Osteoblast (primary cell): Measurements from ENCODE around the gene ADAMTS2. TPM values are rescaled to one million over a fixed set of nuclear protein-coding genes. Genes with fewer than 3 reads are reported as not detected.

Experiments
- DNase-seq: peaks from one replicate; pipeline ENCODE4 v3.0.0; 2011; ENCODE audit warnings: low spot score, mixed read lengths; ENCODE audit not compliant: insufficient read length; ENCODE audit errors: missing footprints
- H2AFZ ChIP-seq: 2 replicates; pipeline ENCODE4 v1.6.0; 2011; ENCODE audit warnings: mild to moderate bottlenecking, low read length
- H3K27ac ChIP-seq: 2 replicates; pipeline ENCODE4 v1.5.1; 2011; ENCODE audit warnings: mild to moderate bottlenecking, low read depth, low read length, moderate library complexity
- H3K27me3 ChIP-seq: 2 replicates; pipeline ENCODE4 v1.6.0; 2012; ENCODE audit warnings: mild to moderate bottlenecking, control low read depth, inconsistent platforms, low read length, moderate library complexity; ENCODE audit not compliant: insufficient read depth
- H3K36me3 ChIP-seq: 2 replicates; pipeline ENCODE4 v1.5.1; 2011; ENCODE audit warnings: mild to moderate bottlenecking, low read length, control low read depth, moderate library complexity; ENCODE audit not compliant: insufficient read depth
- H3K4me1 ChIP-seq: 2 replicates; pipeline ENCODE4 v1.5.1; 2011; ENCODE audit warnings: mild to moderate bottlenecking, low read length, control low read depth, moderate library complexity; ENCODE audit not compliant: insufficient read depth
- H3K4me2 ChIP-seq: 2 replicates; pipeline ENCODE4 v1.6.0; 2011; ENCODE audit warnings: mild to moderate bottlenecking, low read length; ENCODE audit not compliant: insufficient read depth
- H3K4me3 ChIP-seq: fragments of 200-600 bp; sonication (generic); 3 replicates; pipeline ENCODE4 v1.5.1; 2012; ENCODE audit warnings: mild to moderate bottlenecking, low read length, inconsistent platforms; ENCODE audit not compliant: insufficient read depth
- H3K79me2 ChIP-seq: 2 replicates; pipeline ENCODE4 v1.6.0; 2012; ENCODE audit warnings: mild to moderate bottlenecking, low read length, control low read depth, inconsistent platforms; ENCODE audit not compliant: insufficient read depth
- H3K9me3 ChIP-seq: 2 replicates; pipeline ENCODE4 v1.5.1; 2011; ENCODE audit warnings: low read depth, low read length, control low read depth
- H4K20me1 ChIP-seq: 2 replicates; pipeline ENCODE4 v1.6.0; 2012; ENCODE audit warnings: mild to moderate bottlenecking, low read length, control low read depth; ENCODE audit not compliant: insufficient read depth
- CTCF ChIP-seq: IDR thresholded peaks from 2 replicates; pipeline ENCODE4 v1.5.1; 2011; ENCODE audit warnings: mild to moderate bottlenecking, low read depth, low read length, moderate library complexity; ENCODE audit errors: extremely low read depth
- total RNA-seq: library from RNA; depleted of rRNA; stranded (reverse); fragments of >200 nt; gene quantifications from 2 replicates; pipeline ENCODE4 v1.2.3, GENCODE V29; 2012

The ADAMTS2 gene
- total RNA-seq, 1 donor: 144 TPM

DNA sequence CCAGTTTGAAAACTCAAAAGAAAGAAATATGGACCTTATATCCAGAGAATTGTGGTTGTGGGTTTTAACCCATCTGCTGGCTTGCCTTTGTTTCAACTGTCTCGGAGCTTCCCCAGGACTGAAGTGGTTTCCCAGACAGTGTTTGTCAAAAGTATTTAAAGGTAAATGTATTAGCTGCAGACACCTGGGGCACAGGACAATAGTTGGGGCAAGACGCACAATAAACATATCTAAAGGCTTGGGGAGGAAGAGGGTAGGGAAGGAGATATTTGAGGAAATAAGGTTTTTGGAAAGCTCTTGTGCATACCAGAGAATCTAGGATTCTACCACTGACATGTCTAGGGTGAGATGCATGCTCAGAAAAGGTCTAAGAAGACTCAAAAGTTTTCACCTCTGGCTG lies 99.0 kb downstream of the ADAMTS2 start:
- H3K4me3 ChIP-seq: no peak overlapping the region
- peaks cover 95% of the 10 kb centered on the region for H3K79me2 ChIP-seq
- no peaks in the 10 kb centered on the region for H3K27me3 ChIP-seq
- TF ChIP-seq CTCF: no peak
- H4K20me1 ChIP-seq: peaks cover 44% of the 10 kb centered on the region
- H3K9me3 ChIP-seq: no peaks in the 10 kb centered on the region
- H3K36me3 ChIP-seq: peaks cover 5% of the 10 kb centered on the region
- no peak overlapping the region for H2AFZ ChIP-seq
- no peak overlapping the region for H3K27ac ChIP-seq
- peak; percentile 14 for DNase-seq
- H3K4me2 ChIP-seq: no peak overlapping the region
- peaks cover 16% of the 10 kb centered on the region for H3K4me1 ChIP-seq

GRCh38 chr5:179245031-179245430 lies 100.2 kb downstream of the ADAMTS2 start:
- no peak overlapping the region for H3K27ac ChIP-seq
- TF ChIP-seq CTCF: no peak
- H3K9me3 ChIP-seq: no peaks in the 10 kb centered on the region
- H3K4me3 ChIP-seq: no peak overlapping the region
- H2AFZ ChIP-seq: no peak overlapping the region
- no peak overlapping the region for H3K4me2 ChIP-seq
- H3K27me3 ChIP-seq: no peaks in the 10 kb centered on the region
- peaks cover 15% of the 10 kb centered on the region for H3K36me3 ChIP-seq
- peaks cover 50% of the 10 kb centered on the region for H4K20me1 ChIP-seq
- peaks cover 95% of the 10 kb centered on the region for H3K79me2 ChIP-seq
- no peak for DNase-seq
- H3K4me1 ChIP-seq: peaks cover 20% of the 10 kb centered on the region

- Histone ChIP-seq H3K4me1 (peaks cover 20% of the 10 kb centered on the region), H3K79me2 (peaks cover 96% of the 10 kb centered on the region), H3K27me3 (no peaks in the 10 kb centered on the region), H3K4me3 (no peak overlapping the region), H3K4me2 (no peak overlapping the region), H2AFZ (no peak overlapping the region), H3K9me3 (no peaks in the 10 kb centered on the region), H3K36me3 (peaks cover 15% of the 10 kb centered on the region), H3K27ac (no peak overlapping the region), H4K20me1 (peaks cover 59% of the 10 kb centered on the region)
- no peak for TF ChIP-seq CTCF
- DNase-seq: peak; percentile 18
Measured at GRCh38 chr5:179244044-179244443, 101.2 kb downstream of the ADAMTS2 start.

DNA sequence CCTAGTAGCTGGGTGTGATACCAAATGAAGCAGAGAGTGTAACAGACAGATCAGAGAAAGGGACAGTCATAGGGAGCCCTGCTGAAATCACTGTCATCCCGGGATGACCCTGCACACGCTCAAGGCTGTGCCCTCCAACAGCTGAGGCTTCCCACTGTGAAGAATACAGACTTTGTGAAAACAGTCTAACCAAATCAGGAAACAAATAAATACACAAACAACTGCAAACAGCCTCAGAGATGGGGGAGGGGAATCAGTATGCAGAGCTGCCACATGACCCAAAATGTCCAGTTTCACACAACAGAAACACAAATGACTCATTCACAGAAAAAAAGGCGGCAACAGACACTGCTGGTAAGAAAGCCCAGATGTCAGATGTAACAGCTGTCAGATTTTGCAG lies 101.9 kb downstream of the ADAMTS2 start:
- H3K4me2 ChIP-seq: no peak overlapping the region
- TF ChIP-seq CTCF: no peak

More for the DNA sequence above, 101.9 kb downstream of the ADAMTS2 start:
- Histone ChIP-seq H3K4me3 (no peak overlapping the region), H3K27ac (peak overlapping the region; percentile 26), H3K36me3 (peaks cover 15% of the 10 kb centered on the region), H2AFZ (no peak overlapping the region), H3K4me1 (peaks cover 20% of the 10 kb centered on the region), H4K20me1 (peaks cover 59% of the 10 kb centered on the region), H3K79me2 (peaks cover 96% of the 10 kb centered on the region), H3K9me3 (no peaks in the 10 kb centered on the region), H3K27me3 (no peaks in the 10 kb centered on the region)
- peak; percentile 94 for DNase-seq
